SHP77 (cell line): ENCODE measurements around the gene PCBP3.
"Not testable (repeated sequence)": the region's sequence is repeated elsewhere in the genome, so short reads cannot be mapped to it uniquely, and the experiment has no call there.

ENCODE experiments used
- DNase-seq, 2 experiments: peaks; one replicate each; lab custom pipeline; 2025; lab: John Stamatoyannopoulos, UW

The PCBP3 gene

GRCh38 chr21:45643021-45643980 is at the start of gene PCBP3:
PCBP3 (plus strand) TSS chr21:45643725; CDS start chr21:45850086, 206,361 bp downstream.
- DNase-seq, result peak; percentile 89 to 93

GRCh38 chr21:45594721-45595489 is 48.6 kb upstream of the PCBP3 start:
- no peak for DNase-seq

- DNase-seq, result no peak
Observed at GRCh38 chr21:45595574-45596295, 47.8 kb upstream of the PCBP3 start.

- DNase-seq, result peak; percentile 19 to 36
Observed at GRCh38 chr21:45596704-45597318, 46.7 kb upstream of the PCBP3 start.

GRCh38 chr21:45598109-45598508 is 45.4 kb upstream of the PCBP3 start:
- peak in 1 of 2 experiments; percentile 10 for DNase-seq

GRCh38 chr21:45598666-45599065 is 44.9 kb upstream of the PCBP3 start:
- DNase-seq, result no peak

GRCh38 chr21:45599146-45599581 is 44.4 kb upstream of the PCBP3 start:
- DNase-seq, result no peak

GRCh38 chr21:45600248-45600647 is 43.3 kb upstream of the PCBP3 start:
- DNase-seq, result no peak

- DNase-seq, result no peak
Observed at GRCh38 chr21:45601551-45601950, 42.0 kb upstream of the PCBP3 start.

- DNase-seq, result no peak
Observed at GRCh38 chr21:45602106-45602505, 41.4 kb upstream of the PCBP3 start.

GRCh38 chr21:45603481-45603880 is 40.0 kb upstream of the PCBP3 start:
- no peak for DNase-seq

- DNase-seq, result not testable (repeated sequence)
Observed at GRCh38 chr21:45604681-45605080, 38.8 kb upstream of the PCBP3 start.

- DNase-seq, result no peak
Observed at GRCh38 chr21:45607021-45607908, 36.3 kb upstream of the PCBP3 start.

- no peak for DNase-seq
Observed at GRCh38 chr21:45607909-45608295, 35.6 kb upstream of the PCBP3 start.

- DNase-seq, result not testable (repeated sequence)
Observed at GRCh38 chr21:45608747-45609470, 34.6 kb upstream of the PCBP3 start.

- DNase-seq, result peak; percentile 31 to 57
Observed at GRCh38 chr21:45609616-45610015, 33.9 kb upstream of the PCBP3 start.

- DNase-seq, result no peak
Observed at GRCh38 chr21:45611296-45611695, 32.2 kb upstream of the PCBP3 start.

GRCh38 chr21:45611939-45612664 is 31.4 kb upstream of the PCBP3 start:
- peak; percentile 74 to 83 for DNase-seq

- not testable (repeated sequence) for DNase-seq
Observed at GRCh38 chr21:45612665-45613019, 30.9 kb upstream of the PCBP3 start.
